OCI-M1 (cell line): ENCODE results near the gene ZFHX2.
"Not testable (repeated sequence)": the region's sequence is repeated elsewhere in the genome, so short reads cannot be mapped to it uniquely, and the experiment has no call there.

Source experiments
- DNase-seq: peaks from one replicate; lab custom pipeline; 2025; lab: John Stamatoyannopoulos, UW

Gene ZFHX2

DNA sequence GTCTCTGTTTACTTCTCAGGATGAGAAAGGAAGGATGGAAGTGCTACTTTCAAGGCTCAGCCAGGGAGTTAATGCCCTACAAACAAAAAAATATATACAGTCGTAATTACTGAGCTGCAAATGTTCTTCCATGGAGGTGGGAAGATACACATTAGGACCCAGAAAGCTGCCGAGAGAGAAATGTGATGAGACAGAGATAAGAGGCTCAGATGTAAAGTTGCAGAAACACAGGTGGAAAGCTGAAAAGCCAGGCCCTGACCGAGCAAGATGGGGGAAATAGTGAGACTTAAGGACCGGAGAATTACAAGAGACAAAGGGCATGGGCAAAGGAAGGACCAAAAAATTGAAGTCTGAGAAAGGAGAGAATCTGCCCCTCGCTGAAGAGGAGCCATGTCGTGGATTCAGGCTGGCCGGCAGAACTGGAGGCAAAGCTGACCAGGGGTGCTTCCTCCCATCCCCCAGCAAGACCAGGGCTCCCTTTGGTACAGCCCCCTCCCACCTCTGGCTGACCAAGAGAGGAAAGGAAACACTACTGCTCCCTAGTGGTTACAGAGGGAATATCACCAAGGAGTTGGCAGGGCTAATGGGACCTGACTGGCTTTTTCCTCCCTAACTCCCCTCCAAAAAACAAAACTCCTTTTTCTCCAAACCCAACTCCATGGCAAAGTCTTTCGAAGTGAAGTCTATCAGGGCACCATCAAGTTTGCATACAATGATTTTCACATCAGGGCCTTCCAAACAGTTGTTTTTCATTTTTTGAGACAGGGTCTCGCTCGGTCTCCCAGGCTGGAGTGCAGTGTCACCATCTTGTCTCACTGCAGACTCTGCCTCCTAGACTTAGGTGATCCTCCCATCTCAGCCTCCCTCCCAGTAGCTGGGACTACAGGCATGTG, 12.1 kb downstream of the ZFHX2 start:
- peak; percentile 69 for DNase-seq

DNA sequence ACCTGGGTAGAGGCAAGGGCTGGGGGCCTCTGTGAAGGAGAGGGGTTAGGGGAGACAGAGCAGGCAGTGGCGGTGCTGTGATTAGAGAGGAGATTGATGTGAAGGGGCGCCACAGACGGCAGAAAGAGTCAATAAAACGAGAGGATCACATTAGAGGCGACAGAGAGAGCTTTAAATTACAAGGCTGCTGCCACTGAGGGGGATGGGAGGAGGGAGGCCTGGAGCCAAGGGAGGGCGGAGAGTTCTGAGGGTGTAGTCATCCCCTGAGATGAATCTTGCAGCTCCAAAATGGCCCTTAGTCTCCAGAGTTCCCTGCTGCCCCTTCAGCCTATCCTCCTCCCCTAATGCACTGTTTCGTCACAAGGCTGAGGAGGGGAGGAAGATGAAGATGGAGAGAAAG, 12.8 kb downstream of the ZFHX2 start:
- no peak for DNase-seq

DNA sequence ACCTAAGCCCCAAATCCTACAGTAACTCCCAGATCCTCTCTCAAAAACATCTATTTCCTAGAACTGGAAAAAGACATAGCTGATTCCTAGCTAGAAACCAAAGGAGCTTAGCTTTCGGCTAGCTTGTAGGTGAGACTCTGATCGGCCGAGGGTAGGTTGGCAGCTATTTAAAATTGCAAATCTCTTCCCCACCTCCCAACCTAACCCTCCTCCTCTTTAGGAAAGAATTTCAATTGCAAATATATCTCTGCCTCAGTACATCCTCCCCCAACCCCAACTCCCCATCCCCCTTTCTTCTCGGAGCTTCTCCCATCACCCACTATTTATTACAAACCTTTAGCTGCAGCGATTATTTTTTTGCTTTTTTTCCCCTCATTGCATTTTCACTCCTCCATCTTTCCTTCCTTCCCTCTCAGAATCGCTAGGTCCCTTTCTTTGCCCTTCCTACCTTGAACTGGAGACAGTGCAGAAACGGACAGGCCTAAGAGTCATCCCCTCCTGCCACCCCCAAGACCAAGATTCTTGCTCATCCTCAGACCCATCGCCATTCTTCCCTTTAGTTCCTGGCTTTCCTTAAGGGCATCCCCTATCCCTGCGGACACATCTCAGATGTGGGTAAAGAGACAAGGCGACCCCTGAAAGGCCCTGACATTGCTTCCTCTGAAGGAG, 13.4 kb downstream of the ZFHX2 start:
- no peak for DNase-seq

DNA sequence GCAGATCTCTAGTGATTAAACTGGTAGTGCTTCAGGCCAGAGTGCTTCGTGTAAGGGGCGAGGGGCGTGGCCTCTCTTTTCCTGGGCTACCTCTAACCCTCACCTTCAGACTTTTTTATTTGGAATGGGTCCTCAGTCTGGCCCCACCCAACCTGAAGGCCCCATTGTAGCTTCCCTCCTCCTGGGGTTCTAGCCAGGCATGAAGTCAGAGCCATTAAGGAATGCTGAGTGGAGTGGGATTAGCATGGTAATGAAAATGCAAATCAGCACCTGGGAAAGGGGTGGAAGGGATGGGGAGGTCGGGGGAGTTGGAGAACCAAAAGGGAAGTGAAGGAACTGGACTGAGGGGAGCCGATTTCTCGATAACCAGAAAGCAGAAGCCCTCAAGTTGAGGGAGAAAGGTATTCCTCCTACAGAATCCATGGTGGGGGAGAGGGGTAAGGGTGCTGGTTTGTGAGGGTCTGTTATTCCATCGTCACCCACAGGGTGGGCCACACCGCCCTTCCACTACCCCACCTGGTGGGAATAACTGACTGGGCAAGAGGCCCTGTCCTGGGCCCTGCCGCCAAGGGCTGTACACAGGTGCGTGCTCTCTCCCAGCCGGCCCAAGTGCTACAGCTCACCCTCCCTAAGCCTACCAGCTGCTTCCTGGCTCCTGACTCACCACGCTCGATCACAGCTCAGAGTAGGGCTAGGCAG, 14.1 kb downstream of the ZFHX2 start:
- no peak for DNase-seq

DNA sequence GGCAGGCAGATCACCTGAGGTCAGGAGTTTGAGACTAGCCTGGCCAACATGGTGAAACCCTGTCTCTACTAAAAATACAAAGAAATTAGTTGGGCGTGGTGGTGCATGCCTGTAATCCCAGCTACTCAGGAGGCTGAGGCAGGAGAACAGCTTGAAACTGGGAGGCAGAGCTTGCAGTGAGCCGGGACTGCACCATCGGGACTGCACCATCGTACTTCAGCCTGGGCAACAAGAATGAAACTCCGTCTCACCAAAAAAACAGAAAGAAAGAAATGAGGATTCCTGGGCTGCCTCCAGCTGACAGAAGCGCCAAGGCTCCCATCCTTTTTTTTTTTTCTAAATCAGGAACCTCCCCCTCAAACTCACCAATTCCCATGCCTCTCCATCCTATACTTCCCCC, 14.7 kb downstream of the ZFHX2 start:
- not testable (repeated sequence) for DNase-seq

DNA sequence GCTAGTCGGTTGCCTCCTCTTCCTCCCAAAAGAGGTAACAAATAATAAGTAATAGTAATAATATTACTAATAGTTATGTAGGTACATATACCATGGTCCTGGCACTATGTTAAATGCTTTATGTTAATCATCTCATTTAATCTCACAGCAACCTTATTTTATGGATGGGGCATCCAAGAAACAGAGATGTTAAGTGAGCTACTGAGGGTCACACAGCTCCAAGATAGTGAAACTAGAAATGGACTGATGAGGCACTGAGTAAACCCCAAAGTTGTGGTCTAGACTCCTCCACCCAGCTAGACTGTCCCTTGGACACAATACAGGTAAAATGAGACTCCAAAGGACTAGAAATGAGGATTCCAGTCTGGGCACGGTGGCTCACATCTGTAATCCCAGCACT, 15.1 kb downstream of the ZFHX2 start:
- DNase-seq: no peak

DNA sequence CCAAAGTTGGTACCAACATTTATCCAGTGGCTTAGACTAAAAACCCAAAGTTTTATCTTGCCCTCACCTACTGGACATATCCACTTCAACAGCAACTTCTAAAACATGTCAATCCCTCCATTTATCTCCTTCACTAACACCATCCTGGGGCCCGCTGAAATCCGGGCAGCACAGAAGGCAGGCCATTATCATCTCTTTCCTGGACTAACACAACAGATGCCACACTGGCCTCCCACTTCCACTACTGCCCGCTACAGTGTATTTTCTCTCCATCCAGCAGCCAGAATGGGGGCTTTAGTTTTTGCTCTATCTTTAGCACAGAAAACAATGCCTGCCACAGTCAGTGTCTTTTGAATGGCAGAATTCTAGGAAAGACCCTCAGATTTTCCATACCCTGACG, 15.6 kb downstream of the ZFHX2 start:
- no peak for DNase-seq

DNA sequence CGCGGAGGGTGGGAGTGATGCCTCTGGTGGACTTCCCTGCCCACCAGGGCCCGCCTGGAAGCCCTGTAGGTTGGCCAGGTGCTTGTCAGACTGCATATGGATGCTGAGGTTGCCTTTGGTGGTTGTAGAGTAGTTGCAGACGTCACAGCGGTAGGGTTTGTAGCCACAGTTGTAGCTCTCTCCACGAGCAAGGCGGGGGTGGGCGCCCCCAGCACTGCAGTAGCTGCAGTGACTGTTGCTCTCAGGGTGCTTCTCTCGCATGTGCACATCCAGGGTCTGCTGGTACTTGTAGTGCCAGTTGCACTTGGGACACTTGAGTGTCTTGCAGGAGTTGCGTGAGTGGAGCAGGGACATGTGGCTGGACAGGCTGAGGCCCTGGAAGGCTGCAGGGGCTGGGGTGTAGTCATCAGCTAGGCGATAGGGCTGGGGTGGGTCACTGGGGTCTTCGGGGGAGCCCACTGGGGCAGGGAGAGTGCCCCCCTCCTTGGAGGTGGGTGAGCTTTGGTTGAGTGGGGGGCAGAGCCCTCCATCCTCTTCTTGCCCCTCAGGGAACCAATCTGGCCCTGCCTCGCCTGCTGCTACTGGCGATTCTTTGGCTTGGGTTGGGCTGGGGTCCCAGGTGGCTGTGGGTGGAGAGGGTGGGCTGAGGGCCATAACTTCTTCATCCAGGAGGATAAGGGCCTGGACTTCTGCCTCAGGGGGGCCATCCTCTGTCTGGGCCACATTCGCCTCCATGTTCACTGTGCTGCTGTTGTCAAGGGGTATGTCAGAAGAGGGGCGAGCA, 17.7 kb downstream of the ZFHX2 start:
- DNase-seq: no peak

DNA sequence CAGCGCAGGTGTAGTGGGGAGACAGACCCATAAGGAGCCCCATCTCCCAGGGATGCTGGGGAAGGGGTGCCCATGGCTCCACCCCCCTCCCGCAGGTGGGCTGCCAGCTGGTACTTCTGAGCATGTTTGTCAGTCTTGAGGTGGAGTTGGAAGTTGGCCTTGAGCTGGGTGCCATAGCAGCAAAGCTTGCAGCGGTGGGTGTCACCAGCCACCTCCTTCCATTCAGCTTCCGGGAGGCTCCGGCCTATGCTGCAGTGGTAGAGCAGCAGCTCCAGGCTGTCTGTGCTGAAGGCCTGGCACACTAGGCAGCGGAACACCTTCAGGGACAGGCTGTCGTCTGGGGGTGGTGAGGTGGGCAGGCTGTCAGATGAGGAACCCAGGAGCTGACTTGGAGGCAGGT, 18.9 kb downstream of the ZFHX2 start:
- no peak for DNase-seq

DNA sequence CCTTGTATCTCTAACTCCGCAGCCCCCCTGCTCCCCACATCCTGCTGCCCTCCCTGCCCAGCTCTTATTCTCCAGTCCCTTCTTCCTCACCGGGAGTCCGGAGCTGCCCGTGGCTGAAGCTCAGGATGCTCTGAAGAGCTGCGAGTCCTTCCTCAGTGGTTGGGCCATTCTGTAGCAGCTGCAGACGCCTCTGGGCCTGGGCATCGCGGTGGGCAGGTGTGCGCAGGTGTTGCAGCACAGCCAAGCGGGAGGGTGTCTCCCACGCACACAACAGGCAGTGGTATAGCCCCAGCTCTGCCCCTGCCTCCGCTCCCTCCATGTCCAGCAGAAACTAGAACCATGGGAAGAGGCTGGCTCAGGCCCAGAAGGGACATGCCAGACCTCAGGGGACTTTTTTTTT, 20.2 kb downstream of the ZFHX2 start:
- no peak for DNase-seq

DNA sequence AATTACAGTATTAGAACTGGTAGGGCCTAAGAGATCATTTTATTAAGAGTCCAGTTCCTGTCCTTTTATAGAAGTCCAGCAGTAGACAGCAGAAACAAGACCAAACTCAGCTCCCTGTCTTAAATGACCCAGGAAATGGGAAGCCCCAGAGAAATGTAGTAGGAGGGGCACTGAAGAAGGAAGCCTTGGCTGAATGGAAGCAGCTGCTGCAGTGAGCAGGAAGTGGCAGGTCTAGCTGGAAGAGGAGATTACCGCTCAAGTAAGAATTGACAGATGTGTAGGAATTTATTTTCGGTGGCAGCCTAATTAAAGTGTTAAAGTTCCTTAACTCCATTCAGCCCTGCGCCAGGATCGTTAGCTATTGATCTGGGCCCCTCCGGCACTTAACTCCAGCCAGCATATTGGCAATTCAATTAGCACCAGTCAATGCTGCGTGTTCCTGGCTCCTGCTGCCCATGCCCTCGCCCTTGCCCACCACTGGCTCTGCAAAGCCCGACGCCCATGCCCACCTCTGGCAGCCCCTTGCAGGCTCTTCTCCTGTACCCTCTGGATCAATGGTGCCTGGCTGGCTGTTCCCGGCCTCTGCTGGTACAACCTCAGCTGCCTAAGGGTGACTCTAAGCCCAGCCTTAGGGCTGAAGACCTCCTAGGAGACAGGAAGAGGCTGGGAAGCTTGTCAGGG, 21.1 kb downstream of the ZFHX2 start:
- no peak for DNase-seq

DNA sequence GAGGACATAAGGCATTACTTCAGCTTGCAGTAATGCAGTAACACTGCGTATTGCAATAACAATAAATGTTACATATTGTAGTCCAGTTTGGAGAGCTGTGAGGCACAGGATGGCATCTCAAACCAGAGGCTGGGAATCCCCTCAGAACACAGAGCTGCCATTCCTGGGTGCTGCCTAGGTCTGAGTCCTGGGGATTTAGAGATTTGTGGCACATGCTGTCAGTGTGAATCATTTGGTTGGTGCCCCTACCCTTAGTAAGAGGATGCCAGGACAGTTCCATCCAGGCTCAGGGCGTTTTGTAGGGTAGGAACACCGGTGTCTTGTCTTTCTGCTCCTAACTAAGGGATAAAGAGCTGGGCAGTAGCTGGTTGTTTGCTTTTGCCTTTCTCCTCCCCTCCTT, 22.5 kb downstream of the ZFHX2 start:
- no peak for DNase-seq

DNA sequence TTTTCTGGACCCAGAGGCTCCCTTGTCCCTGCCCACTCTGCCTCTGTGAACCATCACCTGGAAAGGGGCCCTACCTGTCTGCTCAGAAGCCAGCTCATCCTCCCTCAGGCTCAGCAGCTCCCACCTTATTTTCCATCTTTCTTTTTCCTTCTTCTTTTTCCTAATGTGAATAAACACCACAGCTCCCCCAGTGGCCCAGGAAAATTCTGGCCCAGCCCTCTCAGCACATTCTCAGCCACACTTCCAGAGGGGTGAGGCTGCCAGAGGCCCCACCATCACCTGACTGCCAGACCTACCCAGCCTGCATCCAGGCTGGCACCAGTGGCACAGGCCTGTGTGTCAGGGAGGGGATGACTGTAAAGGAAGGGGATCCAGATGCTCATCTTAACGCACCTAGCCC, 23.0 kb downstream of the ZFHX2 start:
- no peak for DNase-seq

DNA sequence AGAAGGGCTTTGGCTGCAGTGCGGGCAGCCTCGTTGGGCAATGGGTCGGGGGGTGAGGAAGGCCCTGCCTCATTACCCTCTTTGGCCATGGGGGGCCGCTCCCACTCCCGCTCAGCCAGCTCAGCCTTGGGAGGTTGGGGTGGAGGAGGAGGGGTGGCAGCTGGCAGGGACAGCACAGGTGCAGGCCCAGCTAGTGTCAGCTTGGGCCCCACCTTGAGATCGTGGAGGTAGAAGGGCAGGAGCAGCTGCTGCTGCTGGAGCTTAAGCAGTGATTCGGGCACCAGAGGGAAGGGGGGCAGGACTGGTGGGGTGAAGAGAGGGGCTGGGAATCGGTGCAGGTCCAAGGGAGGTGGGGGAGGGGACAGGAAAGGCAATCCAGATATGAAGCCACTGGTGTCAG, 26.0 kb downstream of the ZFHX2 start:
- no peak for DNase-seq

DNA sequence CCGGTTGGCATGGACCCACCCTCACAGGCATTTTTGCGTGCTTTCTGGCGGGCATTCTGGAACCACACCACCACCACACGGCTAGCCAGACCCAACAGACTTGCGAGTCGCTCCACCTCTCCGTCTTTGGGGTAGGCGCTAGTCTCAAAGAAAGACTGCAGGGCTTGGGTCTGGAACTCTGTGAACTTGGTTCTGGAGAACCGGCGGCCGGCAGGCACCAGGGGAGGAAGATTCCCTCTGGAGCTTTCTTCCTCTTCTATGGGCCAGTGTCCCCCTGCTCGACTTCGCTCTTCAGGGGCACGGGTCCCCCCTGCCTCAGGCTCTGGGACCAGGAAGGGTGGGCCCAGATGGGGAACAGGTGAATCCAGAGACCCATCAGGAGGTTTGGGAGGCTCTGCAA, 26.6 kb downstream of the ZFHX2 start:
- DNase-seq: no peak

DNA sequence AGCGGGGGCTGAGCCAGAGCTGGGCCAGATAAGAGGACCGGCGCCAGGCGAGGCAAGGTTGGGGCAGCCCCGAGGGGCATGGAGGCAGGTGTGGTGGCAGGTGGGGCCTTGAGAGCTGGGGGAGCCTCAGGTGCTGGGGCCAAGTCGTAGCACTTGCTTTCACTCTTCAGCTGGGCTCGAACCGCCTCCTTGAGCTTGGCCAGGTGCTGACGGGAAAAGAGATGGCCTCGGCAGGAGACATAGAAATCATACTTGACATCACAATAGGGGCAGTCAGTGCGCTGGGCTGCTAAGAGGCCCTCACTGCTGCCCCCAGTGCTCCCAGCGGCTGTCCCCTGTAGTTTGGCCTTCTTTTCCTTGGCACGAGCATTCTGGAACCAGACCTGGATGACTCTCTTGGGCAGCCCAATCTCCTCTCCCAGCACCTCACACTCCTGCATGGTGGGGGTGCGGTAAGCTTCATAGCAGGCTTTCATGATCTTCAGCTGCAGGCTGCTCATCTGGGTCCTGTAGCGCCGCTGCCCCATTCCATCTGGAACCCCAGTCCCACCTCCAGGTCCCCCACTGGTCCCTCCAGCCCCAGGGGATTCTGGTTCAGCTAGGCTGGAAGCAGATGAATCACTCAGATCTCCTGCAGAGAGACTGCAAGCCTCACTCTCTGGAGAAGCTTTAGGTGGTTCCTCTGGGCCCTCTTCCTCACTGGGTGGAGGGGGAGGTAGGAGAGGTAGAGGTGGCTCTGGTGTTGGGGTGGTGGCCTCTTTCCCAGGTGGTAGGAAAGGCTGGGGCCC, 28.1 kb downstream of the ZFHX2 start:
- no peak for DNase-seq

DNA sequence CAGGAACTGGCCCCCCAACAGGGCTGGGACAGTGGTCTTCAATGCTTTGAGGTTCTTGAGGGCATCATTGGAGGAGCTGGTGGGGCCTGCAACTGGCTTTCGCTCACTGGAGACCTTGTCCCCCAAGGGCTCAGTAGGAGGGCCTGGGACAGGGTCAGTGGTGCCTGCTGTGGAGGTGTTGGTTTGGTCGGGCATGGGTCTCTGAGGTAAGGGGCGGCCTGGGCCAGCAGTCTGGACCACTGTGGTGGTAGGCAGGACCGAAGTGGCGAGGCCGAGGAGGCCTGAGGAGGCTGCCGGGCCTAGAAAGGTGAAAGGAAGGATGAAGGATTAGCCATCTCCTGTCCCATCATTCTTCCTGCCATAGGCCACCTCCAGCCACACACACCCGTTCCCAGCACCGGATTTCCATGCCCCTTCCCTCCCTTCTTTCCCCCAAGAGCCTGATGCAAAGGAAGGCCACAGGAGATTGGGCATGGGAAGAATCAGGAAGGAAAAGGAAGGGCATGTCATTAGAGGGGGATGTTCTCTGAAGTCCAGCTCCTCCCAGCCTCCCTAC, 28.8 kb downstream of the ZFHX2 start:
- DNase-seq: no peak

DNA sequence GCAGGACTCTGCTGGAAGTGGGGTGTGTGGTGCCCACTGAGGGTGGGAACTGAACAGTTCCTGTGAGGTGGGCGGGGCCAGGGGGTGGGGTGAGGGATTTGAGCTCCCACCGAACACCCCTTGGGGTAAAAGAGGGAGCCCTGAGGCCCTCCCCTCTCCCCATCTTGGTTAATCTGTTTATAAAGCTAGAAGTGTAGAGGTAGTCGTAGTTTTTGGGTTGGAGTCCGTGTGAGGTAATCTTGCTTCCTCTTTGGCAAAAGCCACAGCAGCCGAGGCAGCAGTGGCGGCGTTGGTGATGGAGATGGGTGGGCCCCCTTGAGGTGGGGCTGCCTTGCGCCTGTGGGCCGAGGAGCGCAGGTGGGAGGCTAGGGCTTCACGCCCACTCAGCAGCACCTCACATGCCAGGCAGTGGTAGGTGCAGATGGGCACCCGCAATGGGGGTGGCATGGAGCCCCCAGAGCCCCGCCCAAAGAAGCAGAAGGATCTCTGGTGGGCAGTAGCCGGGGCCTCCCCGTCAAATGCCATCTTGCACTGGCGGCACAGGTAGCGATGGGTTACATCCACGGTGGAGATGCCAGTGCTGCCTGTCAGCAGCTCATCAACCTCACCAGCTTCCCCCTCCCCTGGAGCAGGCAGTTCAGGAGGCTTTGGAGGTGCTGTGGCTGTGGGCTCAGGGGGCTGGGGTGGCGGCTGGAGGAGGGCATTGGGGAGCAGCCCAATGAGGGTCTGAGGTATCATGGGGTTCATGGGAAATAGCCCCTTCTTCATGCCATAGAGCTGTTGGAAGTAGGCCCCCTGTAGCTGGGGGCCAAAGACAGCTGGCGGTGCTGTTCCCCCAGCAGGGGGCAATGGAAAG, 29.6 kb downstream of the ZFHX2 start:
- DNase-seq: no peak

DNA sequence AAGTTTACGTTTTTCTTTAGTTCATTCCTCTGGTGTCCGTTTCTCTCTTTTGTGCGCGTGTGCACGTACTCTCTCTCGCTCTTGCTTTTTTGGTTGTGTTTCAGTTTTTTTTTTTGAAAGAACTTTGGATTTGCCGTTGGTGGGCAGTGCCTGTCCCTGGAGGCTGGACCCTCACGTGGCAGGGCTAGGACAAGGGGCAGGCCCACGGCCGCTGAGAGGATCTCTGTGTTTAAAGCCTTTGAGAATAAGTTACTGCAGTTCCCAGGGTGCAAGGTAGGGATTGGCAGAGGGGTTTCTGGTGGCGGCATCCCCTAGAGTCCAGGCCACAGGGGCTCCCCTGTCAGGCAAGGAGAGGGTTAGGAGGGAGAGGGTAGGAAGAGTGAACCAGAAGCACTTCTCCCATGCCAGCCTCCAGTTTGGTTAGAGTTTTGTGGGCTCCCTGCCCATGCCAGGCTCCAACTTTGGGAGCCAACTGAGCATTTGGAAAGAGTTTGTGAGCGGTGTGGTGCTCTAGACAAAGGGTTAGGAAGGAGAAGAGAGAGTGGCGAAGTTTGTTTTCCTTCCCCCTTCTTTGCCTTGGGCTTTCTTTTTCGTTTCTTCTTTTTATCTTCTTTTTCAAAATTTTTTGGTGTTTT, 30.5 kb downstream of the ZFHX2 start:
- DNase-seq: no peak
